ENCODE measurements around the gene LMAN1. TPM values are rescaled to one million over a fixed set of nuclear protein-coding genes. Genes with fewer than 3 reads are reported as not detected.

The LMAN1 gene
- total and polyA plus RNA-seq, 2 of the 4 experiments (the other 2 are of a cell fraction): 83.1 to 213 TPM

- Histone ChIP-seq H3K56ac (ENCODE audit: extremely low read depth, insufficient read depth, low read length) (no peak overlapping the region), H3K4me3 (ENCODE audit: insufficient read depth, low read depth, low read length) (no peak overlapping the region), H3K9me1 (ENCODE audit: insufficient read depth, low read length) (no peaks in the 10 kb centered on the region), H3K9me3 (ENCODE audit: control insufficient read depth, insufficient read depth, low read length) (no peaks in the 10 kb centered on the region; the same call in 1 of the 2 replicates), H3K36me3 (ENCODE audit: control insufficient read depth, insufficient read depth, low read length) (no peaks in the 10 kb centered on the region), H4K5ac (ENCODE audit: low read depth, low read length) (no peak overlapping the region), H2BK5ac (ENCODE audit: low read depth, low read length, poor library complexity, severe bottlenecking) (no peak overlapping the region), H2BK20ac (ENCODE audit: low read depth, low read length) (no peak overlapping the region), H3K27me3 (ENCODE audit: control insufficient read depth, insufficient read depth, low read length) (peaks cover 18% of the 10 kb centered on the region), H3K4me1 (ENCODE audit: control insufficient read depth, insufficient read depth, low read length) (no peaks in the 10 kb centered on the region), H2AFZ (replicated peaks; ENCODE audit: low read length, poor library complexity) (no peak overlapping the region), H4K20me1 (ENCODE audit: insufficient read depth, low read length) (no peaks in the 10 kb centered on the region), H2AK5ac (ENCODE audit: low read depth, low read length) (no peak overlapping the region), H3K27ac (ENCODE audit: insufficient read depth, low read length) (no peak overlapping the region), H2AK9ac (replicated peaks; ENCODE audit: low read depth, low read length, poor library complexity) (no peak overlapping the region), H3K4ac (ENCODE audit: low read depth, low read length) (no peak overlapping the region), H3K18ac (ENCODE audit: low read depth, low read length) (no peak overlapping the region), H3K14ac (replicated peaks; ENCODE audit: low read depth, low read length) (no peak overlapping the region), H4K91ac (ENCODE audit: insufficient read depth, low read depth, low read length) (no peak overlapping the region), H3K4me2 (ENCODE audit: low read depth, low read length) (no peak overlapping the region), H2BK15ac (ENCODE audit: low read depth, low read length) (no peak overlapping the region), H4K8ac (ENCODE audit: low read depth in 2 of 2, low read length in 2 of 2) (no peak overlapping the region), H3K23ac (ENCODE audit: low read depth, low read length) (no peak overlapping the region), H2BK120ac (ENCODE audit: low read depth, low read length) (no peak overlapping the region), H3K79me1 (ENCODE audit: low read depth in 1 of 2, low read length in 2 of 2) (no peaks in the 10 kb centered on the region), H3K9ac (ENCODE audit: low read depth, low read length) (no peak overlapping the region)
- in situ Hi-C loops (cut with MboI; ENCODE audit: low sequenced_read_pairs) (no loop called here), dilution Hi-C loops (cut with HindIII; ENCODE audit: low sequenced_read_pairs, unreplicated experiment) (no loop called here), intact Hi-C loops (cut with micrococcal nuclease) (loop anchor here (5.0 kb wide), 1 partner anchor 63 kb away; the partner anchor contains the start of gene CPLX4)
- WGBS, 2 experiments (ENCODE audit: extremely low coverage in 2 of 2, insufficient read length in 1 of 2): 75% methylated on average over 2 of the region's 5 CpGs; no CpG with 5 or more reads in 1 of the 2 experiments
- CTCF ChIA-PET: no interaction called here
- no peak for ATAC-seq (ENCODE audit: low read depth)
- no TSS peak for BruUV-seq (replicated peaks)
- no peak for DNase-seq
- TF ChIP-seq, protein P1, sequence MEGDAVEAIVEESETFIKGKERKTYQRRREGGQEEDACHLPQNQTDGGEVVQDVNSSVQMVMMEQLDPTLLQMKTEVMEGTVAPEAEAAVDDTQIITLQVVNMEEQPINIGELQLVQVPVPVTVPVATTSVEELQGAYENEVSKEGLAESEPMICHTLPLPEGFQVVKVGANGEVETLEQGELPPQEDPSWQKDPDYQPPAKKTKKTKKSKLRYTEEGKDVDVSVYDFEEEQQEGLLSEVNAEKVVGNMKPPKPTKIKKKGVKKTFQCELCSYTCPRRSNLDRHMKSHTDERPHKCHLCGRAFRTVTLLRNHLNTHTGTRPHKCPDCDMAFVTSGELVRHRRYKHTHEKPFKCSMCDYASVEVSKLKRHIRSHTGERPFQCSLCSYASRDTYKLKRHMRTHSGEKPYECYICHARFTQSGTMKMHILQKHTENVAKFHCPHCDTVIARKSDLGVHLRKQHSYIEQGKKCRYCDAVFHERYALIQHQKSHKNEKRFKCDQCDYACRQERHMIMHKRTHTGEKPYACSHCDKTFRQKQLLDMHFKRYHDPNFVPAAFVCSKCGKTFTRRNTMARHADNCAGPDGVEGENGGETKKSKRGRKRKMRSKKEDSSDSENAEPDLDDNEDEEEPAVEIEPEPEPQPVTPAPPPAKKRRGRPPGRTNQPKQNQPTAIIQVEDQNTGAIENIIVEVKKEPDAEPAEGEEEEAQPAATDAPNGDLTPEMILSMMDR (conservative IDR thresholded peaks at IDR 0.05; ENCODE audit: low read depth, low read length): no peak
- TF ChIP-seq POLR2A (IDR thresholded peaks at IDR 0.05; ENCODE audit: low read depth, low read length) (no peak), RFX5 (IDR thresholded peaks at IDR 0.05; ENCODE audit: low read depth, low read length) (no peak), MAZ (IDR thresholded peaks at IDR 0.05; ENCODE audit: borderline replicate concordance, low read depth, low read length) (no peak), MAFK (IDR thresholded peaks at IDR 0.05; ENCODE audit: low read depth, low read length) (no peak), RAD21 (IDR thresholded peaks at IDR 0.05; ENCODE audit: low read length) (no peak), MXI1 (IDR thresholded peaks at IDR 0.05; ENCODE audit: borderline replicate concordance, low read depth, low read length) (no peak), CEBPB (IDR thresholded peaks at IDR 0.05; ENCODE audit: low read depth, low read length) (no peak), ELK1 (IDR thresholded peaks at IDR 0.05; ENCODE audit: borderline replicate concordance, low read depth, low read length) (no peak), BHLHE40 (IDR thresholded peaks at IDR 0.05; ENCODE audit: low read depth, low read length) (no peak), SMC3 (IDR thresholded peaks at IDR 0.05; ENCODE audit: low read depth, low read length) (no peak), NFE2L2 (IDR thresholded peaks at IDR 0.05; ENCODE audit: low read depth, low read length) (no peak), RCOR1 (IDR thresholded peaks at IDR 0.05; ENCODE audit: insufficient replicate concordance, low read length) (no peak)
- TF ChIP-seq, protein P2, sequence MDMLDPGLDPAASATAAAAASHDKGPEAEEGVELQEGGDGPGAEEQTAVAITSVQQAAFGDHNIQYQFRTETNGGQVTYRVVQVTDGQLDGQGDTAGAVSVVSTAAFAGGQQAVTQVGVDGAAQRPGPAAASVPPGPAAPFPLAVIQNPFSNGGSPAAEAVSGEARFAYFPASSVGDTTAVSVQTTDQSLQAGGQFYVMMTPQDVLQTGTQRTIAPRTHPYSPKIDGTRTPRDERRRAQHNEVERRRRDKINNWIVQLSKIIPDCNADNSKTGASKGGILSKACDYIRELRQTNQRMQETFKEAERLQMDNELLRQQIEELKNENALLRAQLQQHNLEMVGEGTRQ (IDR thresholded peaks at IDR 0.05; ENCODE audit: low read depth, low read length): no peak
- POLR2A ChIA-PET (ENCODE audit: unreplicated experiment): no interaction called here
These were observed 21.6 kb upstream of the LMAN1 start for GRCh38 chr18:59380706-59381105.
